ENCODE results near the gene TSC1. TPM values are rescaled to one million over a fixed set of nuclear protein-coding genes. Genes with fewer than 3 reads are reported as not detected.

TSC1 gene
- total and polyA plus RNA-seq, 2 experiments from 2014 or later: 19.5 to 47.8 TPM

GRCh38 chr9:132875159-132875558 is 69.3 kb downstream of the TSC1 start:
- H2AFZ ChIP-seq: no peak overlapping the region
- WGBS (ENCODE audit: low lambda C conversion rate, missing lambda C conversion rate): 83% methylated on average over 5 of the region's 5 CpGs
- H3K36me3 ChIP-seq (replicated peaks; ENCODE audit: insufficient read depth, low read depth): no peaks in the 10 kb centered on the region
- no peaks in the 10 kb centered on the region for H3K9me2 ChIP-seq (replicated peaks; ENCODE audit: insufficient read depth)
- H3K4me2 ChIP-seq: no peak overlapping the region
- H3K27me3 ChIP-seq: no peaks in the 10 kb centered on the region
- H4K20me1 ChIP-seq (ENCODE audit: insufficient read depth, poor library complexity, severe bottlenecking): no peaks in the 10 kb centered on the region
- DNase-seq (ENCODE audit: low spot score): no peak
- H3K4me3 ChIP-seq: no peak overlapping the region
- H3K27ac ChIP-seq: no peak overlapping the region
- peaks cover 4% of the 10 kb centered on the region for H3K4me1 ChIP-seq (ENCODE audit: insufficient read depth)
- no peaks in the 10 kb centered on the region for H3K9me3 ChIP-seq (ENCODE audit: low read depth)
- TF ChIP-seq EZH2phosphoT487 (IDR thresholded peaks at IDR 0.05; ENCODE audit: low read depth, severe bottlenecking, unreplicated experiment) (no peak), EZH2 (IDR thresholded peaks at IDR 0.05; ENCODE audit: borderline replicate concordance) (no peak), CTCF (IDR thresholded peaks at IDR 0.05; ENCODE audit: poor library complexity) (no peak)
- no peaks in the 10 kb centered on the region for H3K79me2 ChIP-seq

- Histone ChIP-seq H3K4me3 (no peak overlapping the region), H4K20me1 (ENCODE audit: insufficient read depth, poor library complexity, severe bottlenecking) (no peaks in the 10 kb centered on the region), H3K27me3 (no peaks in the 10 kb centered on the region), H3K4me1 (ENCODE audit: insufficient read depth) (peaks cover 4% of the 10 kb centered on the region), H2AFZ (no peak overlapping the region), H3K9me3 (ENCODE audit: low read depth) (no peaks in the 10 kb centered on the region), H3K9me2 (replicated peaks; ENCODE audit: insufficient read depth) (no peaks in the 10 kb centered on the region), H3K79me2 (no peaks in the 10 kb centered on the region), H3K4me2 (no peak overlapping the region), H3K27ac (no peak overlapping the region), H3K36me3 (replicated peaks; ENCODE audit: insufficient read depth, low read depth) (no peaks in the 10 kb centered on the region)
- DNase-seq (ENCODE audit: low spot score): no peak
- TF ChIP-seq CTCF (IDR thresholded peaks at IDR 0.05; ENCODE audit: poor library complexity): no peak
- no peak for TF ChIP-seq EZH2phosphoT487 (IDR thresholded peaks at IDR 0.05; ENCODE audit: low read depth, severe bottlenecking, unreplicated experiment)
- TF ChIP-seq EZH2 (IDR thresholded peaks at IDR 0.05; ENCODE audit: borderline replicate concordance): no peak
- 87% methylated on average over 7 of the region's 7 CpGs for WGBS (ENCODE audit: low lambda C conversion rate, missing lambda C conversion rate)
These were observed 71.0 kb downstream of the TSC1 start for GRCh38 chr9:132873403-132873802.

GRCh38 chr9:132869266-132869665 is 75.2 kb downstream of the TSC1 start:
- Histone ChIP-seq H3K9me2 (replicated peaks; ENCODE audit: insufficient read depth) (no peaks in the 10 kb centered on the region), H3K79me2 (no peaks in the 10 kb centered on the region), H3K4me3 (no peak overlapping the region), H3K27ac (no peak overlapping the region), H4K20me1 (ENCODE audit: insufficient read depth, poor library complexity, severe bottlenecking) (no peaks in the 10 kb centered on the region), H3K9me3 (ENCODE audit: low read depth) (no peaks in the 10 kb centered on the region), H3K4me1 (ENCODE audit: insufficient read depth) (no peaks in the 10 kb centered on the region), H3K27me3 (no peaks in the 10 kb centered on the region), H3K36me3 (replicated peaks; ENCODE audit: insufficient read depth, low read depth) (no peaks in the 10 kb centered on the region), H3K4me2 (no peak overlapping the region), H2AFZ (no peak overlapping the region)
- no peak for DNase-seq (ENCODE audit: low spot score)
- TF ChIP-seq EZH2 (IDR thresholded peaks at IDR 0.05; ENCODE audit: borderline replicate concordance) (no peak), EZH2phosphoT487 (IDR thresholded peaks at IDR 0.05; ENCODE audit: low read depth, severe bottlenecking, unreplicated experiment) (no peak), CTCF (IDR thresholded peaks at IDR 0.05; ENCODE audit: poor library complexity) (no peak)
- 92% methylated on average over 9 of the region's 9 CpGs for WGBS (ENCODE audit: low lambda C conversion rate, missing lambda C conversion rate)

GRCh38 chr9:132866898-132867297 is 77.5 kb downstream of the TSC1 start:
- Histone ChIP-seq H3K4me1 (ENCODE audit: insufficient read depth) (no peaks in the 10 kb centered on the region), H3K79me2 (no peaks in the 10 kb centered on the region), H3K9me3 (ENCODE audit: low read depth) (no peaks in the 10 kb centered on the region), H3K27ac (no peak overlapping the region), H2AFZ (no peak overlapping the region), H3K9me2 (replicated peaks; ENCODE audit: insufficient read depth) (no peaks in the 10 kb centered on the region), H3K36me3 (replicated peaks; ENCODE audit: insufficient read depth, low read depth) (no peaks in the 10 kb centered on the region), H3K4me3 (no peak overlapping the region), H3K27me3 (no peaks in the 10 kb centered on the region), H3K4me2 (no peak overlapping the region), H4K20me1 (ENCODE audit: insufficient read depth, poor library complexity, severe bottlenecking) (no peaks in the 10 kb centered on the region)
- TF ChIP-seq EZH2phosphoT487 (IDR thresholded peaks at IDR 0.05; ENCODE audit: low read depth, severe bottlenecking, unreplicated experiment) (no peak), EZH2 (IDR thresholded peaks at IDR 0.05; ENCODE audit: borderline replicate concordance) (no peak), CTCF (IDR thresholded peaks at IDR 0.05; ENCODE audit: poor library complexity) (no peak)
- DNase-seq (ENCODE audit: low spot score): no peak
- WGBS (ENCODE audit: low lambda C conversion rate, missing lambda C conversion rate): 77% methylated on average over 8 of the region's 8 CpGs
